NOMO-1 (cell line): ENCODE results near the gene GRK5.
"Not testable (repeated sequence)": the region's sequence is repeated elsewhere in the genome, so short reads cannot be mapped to it uniquely, and the experiment has no call there.

Source experiments
- DNase-seq, 2 experiments: peaks; one replicate each; lab custom pipeline; 2025; ENCODE audit not compliant: unreplicated experiment in 2 of 2; lab: John Stamatoyannopoulos, UW

The GRK5 gene

DNA sequence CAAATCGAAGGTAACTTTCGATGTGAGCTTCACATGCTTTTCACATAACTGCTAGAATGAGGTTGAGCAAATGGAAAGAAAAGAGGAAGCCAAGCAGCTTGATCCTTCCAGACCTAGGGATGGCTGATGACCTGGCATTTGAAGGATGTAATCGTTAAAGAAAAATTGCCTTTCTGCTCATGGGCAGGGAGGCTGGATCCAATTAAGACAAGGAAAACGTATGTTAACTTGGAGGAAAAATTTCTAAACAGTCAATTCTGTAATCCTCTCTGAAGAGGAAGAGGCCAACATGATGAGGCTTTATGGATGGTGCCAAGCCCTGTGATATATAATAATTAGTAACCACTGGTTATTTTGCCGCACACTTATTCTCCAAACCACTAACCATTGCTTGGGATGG lies 12.5 kb downstream of the GRK5 start:
- no peak for DNase-seq

DNA sequence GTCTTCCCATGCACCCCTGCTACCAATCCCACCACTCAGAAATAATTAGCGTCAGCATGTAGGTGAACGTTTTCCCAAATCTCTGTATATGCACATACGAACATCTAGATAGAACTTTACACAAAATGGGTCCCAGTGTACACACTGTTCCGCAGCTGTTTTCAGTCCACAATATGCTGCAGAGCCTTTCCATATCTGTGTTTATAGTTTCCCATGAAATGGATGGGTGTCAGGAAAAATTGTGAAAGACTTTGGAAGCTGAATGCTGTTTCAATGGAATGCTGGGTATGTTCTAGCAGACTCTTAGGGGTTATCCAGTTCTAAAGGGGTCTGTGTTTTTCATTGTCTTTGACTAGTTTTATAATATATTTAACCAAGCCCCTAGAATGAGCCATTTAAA lies 13.8 kb downstream of the GRK5 start:
- no peak for DNase-seq

- no peak for DNase-seq
Observed at GRCh38 chr10:119221666-119222065, 14.3 kb downstream of the GRK5 start.

DNA sequence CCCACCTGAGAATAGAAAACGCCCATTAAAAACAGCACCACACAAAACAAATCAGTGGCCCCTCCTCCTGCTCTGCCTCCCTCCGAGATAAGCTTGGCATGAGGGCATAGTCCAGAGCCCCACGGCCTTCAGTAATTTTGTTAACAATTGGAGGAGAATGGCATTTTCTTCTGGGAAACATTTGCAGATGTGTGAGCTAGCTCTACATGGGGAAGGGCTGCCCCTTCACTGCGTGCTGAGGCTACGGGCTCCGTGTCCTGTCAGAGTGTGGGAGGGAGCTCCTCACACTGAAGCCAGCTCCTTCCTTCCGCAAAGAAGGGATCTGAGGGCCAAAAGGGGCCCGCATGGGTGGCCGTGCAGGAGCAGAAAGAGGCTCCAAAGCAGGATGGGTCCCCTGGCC lies 15.2 kb downstream of the GRK5 start:
- no peak for DNase-seq

DNA sequence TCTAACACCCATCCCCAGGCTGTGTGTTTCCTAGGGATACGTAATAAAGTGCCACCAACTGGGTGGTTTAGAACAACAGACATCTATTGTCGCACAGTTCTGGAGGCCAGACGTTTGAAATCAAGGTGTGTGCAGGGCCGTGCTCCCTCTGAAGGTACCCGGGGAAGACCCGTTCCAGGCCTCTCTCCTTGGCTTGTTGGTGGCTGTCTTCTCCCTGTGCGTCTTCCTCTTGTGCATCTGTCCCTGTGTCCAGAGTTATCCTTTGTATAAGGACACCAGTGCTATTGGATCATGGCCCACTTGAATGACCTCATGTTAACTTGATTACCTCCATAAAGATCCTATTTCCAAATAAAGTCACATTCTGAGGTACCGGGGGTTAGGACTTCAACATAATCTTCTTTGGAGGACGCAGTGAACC lies 15.6 kb downstream of the GRK5 start:
- no peak for DNase-seq

DNA sequence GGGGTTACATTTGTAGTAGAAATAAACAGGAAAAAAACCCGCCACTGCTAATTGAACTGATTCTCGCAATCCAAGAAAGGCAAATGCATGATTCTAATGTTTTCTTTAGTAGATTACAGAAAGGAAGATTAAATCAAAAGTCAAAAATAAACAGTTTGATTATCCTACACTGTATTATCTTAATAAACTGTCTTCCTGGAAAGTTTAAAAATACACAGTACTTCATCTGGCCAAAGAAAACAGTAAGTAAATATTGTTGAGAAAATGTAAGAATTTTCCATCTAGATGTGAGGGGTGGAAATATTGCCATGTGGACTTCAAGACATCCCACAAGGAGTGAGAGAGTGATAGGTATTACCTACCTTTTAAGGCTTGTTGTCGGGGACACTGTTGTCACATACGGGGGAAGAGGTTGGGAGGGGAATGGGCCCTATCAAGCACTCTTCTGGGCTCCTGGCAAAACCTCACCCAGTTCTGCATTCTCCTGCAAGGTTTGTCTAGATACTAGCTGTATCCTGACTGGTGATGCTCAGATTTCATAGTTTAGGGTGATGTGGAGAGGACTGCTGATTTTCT lies 17.8 kb downstream of the GRK5 start:
- no peak for DNase-seq

GRCh38 chr10:119227825-119228224 lies 20.5 kb downstream of the GRK5 start:
- DNase-seq, result no peak

- no peak for DNase-seq
Observed at GRCh38 chr10:119231654-119232053, 24.3 kb downstream of the GRK5 start.

DNA sequence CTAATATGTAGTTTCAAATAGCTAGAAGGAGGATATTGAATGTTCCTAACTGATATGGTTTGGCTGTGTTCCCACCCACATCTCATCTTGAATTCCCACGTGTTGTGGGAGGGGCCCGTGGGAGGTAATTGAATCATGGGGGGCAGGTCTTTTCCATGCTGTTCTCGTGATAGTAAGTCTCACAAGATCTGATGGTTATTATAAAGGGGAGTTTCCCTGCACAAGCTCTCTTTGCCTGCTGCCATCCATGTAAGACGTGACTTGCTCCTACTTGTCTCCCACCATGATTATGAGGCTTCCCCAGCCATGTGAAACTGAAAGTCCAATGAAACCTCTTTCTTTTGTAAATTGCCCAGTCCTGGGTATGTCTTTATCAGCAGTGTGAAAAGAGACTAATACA lies 25.1 kb downstream of the GRK5 start:
- DNase-seq, result not testable (repeated sequence)

DNA sequence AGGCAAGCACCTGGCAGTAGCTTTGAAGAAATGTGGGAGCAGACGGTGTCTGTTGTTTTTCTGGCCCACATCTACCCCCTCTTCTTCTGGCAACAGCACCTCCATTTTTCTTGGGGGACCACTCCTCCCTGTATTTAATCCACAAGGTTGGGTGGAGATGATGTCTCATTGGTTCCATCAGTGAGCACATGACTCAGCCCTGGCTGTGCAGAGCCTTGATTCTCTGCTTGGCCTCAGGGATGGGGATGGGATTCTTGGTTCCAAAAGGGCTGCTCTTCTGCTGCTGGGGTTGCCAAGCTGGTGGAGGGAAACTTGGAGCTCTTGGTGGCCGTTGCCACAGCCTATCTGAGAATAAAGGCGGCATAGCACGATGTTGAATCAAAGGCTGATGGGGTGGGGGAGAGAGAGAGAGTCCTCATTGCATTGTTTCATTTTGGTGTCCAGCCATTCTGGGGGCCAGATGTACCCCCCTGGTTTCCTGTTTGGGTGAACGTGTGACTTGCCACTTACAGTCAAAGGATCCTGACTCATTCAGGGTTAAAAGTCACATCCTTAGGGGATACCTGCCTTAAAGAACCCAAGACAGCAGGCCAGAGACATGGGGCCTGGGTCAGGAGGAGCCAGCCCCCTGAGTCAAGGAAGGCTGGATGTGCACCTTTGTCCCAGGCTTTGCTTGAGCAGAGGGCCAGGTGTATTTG lies 25.9 kb downstream of the GRK5 start:
- DNase-seq, result no peak

GRCh38 chr10:119233821-119234220 lies 26.4 kb downstream of the GRK5 start:
- DNase-seq, result no peak

DNA sequence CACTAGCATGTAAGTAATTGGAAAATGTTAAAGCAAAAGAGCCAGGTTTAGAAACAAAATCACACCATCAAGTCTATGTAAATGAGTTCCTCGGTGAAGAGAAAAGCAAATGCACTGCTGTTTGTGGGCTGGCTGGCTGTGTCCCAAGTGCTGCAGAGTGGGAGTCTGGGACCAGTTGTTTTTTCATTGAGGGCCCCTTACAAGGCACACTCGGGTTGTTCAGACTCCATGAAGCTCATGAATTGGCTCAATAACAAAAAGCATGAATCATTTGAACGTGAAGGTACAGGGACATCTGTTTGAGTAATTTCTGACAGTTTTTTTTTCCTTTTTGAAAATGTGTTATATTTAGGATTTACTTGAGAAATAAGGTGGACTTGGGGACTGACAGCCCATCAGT lies 28.0 kb downstream of the GRK5 start:
- no peak for DNase-seq

GRCh38 chr10:119237722-119238436 lies 30.5 kb downstream of the GRK5 start:
- DNase-seq, result no peak

DNA sequence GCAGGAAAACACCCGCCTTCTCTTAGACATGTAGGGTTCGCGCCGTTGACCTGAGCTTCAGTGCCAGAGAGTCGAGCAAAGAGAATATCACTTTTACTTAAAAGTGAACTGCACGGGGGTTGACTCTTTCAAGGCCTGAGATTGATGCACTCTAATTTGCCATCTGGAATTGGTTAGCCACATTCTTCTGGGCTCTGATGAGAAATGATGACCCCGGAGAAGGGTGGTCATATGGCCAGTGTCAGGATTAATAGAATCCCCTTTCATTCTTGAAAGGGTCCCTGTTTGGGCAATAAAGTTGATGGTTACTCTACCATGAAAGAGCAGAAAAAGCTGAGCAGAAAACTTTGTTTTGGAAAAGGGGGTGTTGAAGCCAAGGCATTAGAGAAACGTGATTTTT lies 31.2 kb downstream of the GRK5 start:
- no peak for DNase-seq

- DNase-seq, result not testable (repeated sequence)
Observed at GRCh38 chr10:119239015-119239414, 31.6 kb downstream of the GRK5 start.

GRCh38 chr10:119239630-119240029 lies 32.3 kb downstream of the GRK5 start:
- DNase-seq, result not testable (repeated sequence)

DNA sequence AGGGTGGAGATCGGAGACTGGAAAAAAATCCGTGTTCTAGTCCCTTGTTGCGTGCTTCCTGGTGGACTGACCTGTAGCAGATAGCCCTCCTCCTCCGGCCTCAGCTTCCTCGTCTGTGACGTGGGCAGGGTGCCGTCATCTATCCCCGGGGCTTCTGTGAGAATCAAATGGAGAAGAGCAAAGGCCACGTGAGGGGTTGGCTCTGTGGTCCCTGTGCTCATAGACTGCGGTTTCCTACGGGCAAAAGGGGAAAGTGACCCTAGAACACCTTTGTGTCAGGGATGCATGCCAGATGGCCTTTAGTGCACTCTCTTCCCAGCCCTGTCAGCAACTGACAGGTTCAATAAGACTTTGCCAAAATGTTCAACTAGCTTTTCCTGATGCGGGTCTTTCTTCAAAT lies 33.7 kb downstream of the GRK5 start:
- no peak for DNase-seq

DNA sequence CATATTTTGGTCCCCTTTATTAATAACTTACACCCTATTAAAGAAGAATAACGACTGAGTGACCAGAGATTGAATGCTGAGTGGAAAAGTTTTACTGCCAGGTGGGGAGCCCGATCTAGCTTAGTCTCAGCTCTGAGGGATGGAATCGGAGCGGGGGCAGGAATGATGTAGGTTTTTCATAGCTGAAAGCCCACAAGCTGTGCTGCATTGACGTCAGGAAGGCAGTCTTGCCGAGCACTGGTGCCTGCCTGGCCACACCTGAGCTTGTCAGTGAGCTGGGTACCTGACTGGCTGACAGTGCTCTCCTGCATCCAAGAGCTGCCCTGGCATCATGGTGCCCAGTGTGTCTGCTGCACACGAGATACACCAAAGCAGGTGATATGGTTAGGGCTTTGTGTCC lies 34.8 kb downstream of the GRK5 start:
- no peak for DNase-seq

GRCh38 chr10:119243488-119243887 lies 36.1 kb downstream of the GRK5 start:
- no peak for DNase-seq

GRCh38 chr10:119243967-119244366 lies 36.6 kb downstream of the GRK5 start:
- DNase-seq, result no peak

DNA sequence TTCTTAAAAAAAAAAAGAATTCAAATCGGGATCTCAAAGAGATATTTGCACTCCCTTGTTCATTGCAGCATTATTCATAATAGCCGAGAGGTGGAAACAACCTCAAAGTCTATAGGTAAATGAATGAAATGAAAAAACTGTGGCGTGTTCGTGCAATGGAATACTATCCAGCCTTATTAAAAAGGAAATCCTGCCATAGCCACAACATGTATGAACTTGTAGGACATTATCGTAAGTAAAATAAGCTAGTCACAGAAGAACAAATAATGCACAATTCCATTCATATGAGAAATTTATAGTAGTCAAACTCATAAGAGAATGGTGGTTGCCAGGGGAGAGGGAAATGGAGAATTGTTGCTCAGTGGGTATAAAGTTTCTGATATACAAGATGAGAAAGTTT lies 37.9 kb downstream of the GRK5 start:
- DNase-seq, result no peak

DNA sequence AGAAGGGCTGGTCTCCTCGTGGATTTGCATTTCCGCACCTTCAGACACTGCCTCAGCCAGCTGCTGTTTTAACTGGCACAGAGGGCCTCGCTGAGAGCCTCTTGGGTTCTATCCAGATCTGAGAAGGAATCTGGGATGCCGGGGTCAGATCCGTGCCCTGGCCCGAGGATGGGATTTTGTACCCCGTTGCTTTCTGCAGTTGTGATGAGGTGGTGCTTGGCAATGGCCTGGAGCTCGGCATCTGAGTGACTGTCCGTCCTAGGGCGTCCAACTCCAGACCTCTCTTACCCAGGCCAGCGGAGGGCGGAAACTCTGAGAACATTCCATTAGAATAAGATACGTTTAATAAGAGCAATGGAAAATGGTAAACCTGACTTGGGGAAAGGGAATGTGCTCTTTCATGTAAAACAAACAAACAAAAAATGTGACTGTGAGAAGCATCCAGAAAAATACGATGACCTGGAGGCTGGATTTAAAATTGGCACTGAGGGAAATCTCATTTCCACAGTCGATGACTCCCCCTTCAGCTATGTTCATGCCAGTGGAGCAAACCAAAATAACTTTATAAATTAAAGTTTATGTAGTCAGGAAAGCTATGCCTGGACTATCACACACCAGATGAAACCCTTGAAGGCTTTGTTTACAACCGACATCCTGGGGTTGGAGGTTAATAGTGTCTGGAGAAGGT lies 39.6 kb downstream of the GRK5 start:
- no peak for DNase-seq
